Transverse colon (tissue), 4 donors: ENCODE measurements around the gene ZFP92.

Experiments used
- CTCF ChIP-seq, 5 experiments: fragments of 200-600 bp in 3 of 5; fragments of 450-650 bp in 2 of 5; sonication (generic) in 3 of 5; IDR thresholded peaks; 1 replicate in 2 of 5; 2 replicates in 3 of 5; pipeline ENCODE4 v1.5.1; 2016 to 2017; ENCODE audit warnings: antibody characterized with exemption in 5 of 5, inconsistent platforms in 3 of 5, mild to moderate bottlenecking in 2 of 5, moderate library complexity in 1 of 5
- POLR2A ChIP-seq: fragments of 450-650 bp; IDR thresholded peaks from one replicate; pipeline ENCODE4 v1.6.1; 2016; ENCODE audit warnings: antibody characterized with exemption, mild to moderate bottlenecking, moderate library complexity
- POLR2AphosphoS5 ChIP-seq, 3 donors: sonication (generic); formaldehyde crosslinking; IDR thresholded peaks; one replicate each; pipeline ENCODE4 v1.6.1; 2016; ENCODE audit warnings: antibody characterized with exemption in 3 of 3

GRCh38 chrX:153417637-153418036, 6.4 kb downstream of the ZFP92 start:
- TF ChIP-seq POLR2AphosphoS5 (IDR thresholded peaks at IDR 0.05) (no peak), POLR2A (no peak), CTCF (IDR thresholded peaks at IDR 0.05) (no peak)
